ENCODE results near the gene PTTG1IP.

PTTG1IP gene

DNA sequence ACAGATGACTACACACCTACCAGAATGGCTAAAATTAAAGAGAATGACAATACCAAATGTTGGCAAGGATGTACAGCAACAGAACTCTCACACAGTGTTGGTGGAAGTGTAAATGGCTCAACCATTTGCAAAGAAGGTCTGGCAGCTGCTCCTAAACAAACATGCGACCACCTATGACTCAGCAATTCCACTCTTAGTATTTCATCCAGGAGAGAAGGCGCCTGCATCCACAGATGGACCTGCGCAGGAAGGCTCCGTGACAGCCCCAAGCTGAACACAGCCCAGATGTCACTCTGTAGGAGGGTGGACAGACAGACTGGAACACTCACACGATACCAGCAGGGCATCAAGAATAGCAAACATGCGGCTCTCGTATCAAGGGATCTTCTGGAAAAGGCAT lies 6.7 kb downstream of the PTTG1IP start:
- DNase-seq (ENCODE audit: low read depth), result peak; percentile 54
- no peak overlapping the region for H3K4me3 ChIP-seq (ENCODE audit: low read depth, low read length)
- TF ChIP-seq MYC (IDR thresholded peaks at IDR 0.05; ENCODE audit: low read depth, low read length), result no peak
- TF ChIP-seq, protein P1, sequence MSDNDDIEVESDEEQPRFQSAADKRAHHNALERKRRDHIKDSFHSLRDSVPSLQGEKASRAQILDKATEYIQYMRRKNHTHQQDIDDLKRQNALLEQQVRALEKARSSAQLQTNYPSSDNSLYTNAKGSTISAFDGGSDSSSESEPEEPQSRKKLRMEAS (IDR thresholded peaks at IDR 0.05; ENCODE audit: low read depth, low read length), result no peak
- no peak for TF ChIP-seq POLR2A (IDR thresholded peaks at IDR 0.05; ENCODE audit: extremely low read depth, insufficient read length)
- TF ChIP-seq, protein P2, sequence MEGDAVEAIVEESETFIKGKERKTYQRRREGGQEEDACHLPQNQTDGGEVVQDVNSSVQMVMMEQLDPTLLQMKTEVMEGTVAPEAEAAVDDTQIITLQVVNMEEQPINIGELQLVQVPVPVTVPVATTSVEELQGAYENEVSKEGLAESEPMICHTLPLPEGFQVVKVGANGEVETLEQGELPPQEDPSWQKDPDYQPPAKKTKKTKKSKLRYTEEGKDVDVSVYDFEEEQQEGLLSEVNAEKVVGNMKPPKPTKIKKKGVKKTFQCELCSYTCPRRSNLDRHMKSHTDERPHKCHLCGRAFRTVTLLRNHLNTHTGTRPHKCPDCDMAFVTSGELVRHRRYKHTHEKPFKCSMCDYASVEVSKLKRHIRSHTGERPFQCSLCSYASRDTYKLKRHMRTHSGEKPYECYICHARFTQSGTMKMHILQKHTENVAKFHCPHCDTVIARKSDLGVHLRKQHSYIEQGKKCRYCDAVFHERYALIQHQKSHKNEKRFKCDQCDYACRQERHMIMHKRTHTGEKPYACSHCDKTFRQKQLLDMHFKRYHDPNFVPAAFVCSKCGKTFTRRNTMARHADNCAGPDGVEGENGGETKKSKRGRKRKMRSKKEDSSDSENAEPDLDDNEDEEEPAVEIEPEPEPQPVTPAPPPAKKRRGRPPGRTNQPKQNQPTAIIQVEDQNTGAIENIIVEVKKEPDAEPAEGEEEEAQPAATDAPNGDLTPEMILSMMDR (IDR thresholded peaks at IDR 0.05; ENCODE audit: low read depth, low read length), result no peak

DNA sequence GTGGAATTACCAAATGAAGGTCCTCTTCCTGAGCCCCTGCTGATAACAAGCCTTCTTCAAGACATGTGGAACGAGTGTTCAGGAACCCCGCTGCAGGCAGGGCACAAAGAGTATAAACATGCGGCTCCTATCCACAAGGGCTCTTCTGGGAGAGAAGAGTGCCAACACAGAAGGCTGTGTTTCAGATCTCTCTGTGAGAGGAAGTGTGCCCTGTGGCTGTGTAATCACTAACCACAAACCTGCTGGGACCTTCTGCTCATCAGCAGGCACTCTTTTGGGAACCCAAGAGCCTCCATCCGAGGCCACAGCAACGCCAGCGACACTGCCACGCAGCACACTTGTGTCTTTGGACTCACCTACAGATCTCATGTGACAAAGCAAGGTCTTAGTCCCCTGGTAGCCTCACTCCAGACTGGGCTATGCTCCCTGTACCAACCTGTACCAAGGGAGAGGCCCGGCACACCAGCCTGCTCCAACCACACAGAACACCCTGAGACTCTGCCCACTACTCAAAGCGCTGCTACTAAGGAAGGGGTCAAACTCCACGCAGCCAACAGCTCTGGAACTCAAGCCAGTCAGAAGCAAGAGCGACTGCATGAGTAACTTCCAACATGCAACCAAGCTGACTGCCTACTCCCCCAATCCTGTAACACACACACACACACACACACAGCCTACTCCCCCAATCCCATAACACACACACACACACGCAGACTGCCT lies 7.8 kb downstream of the PTTG1IP start:
- TF ChIP-seq POLR2A (IDR thresholded peaks at IDR 0.05; ENCODE audit: extremely low read depth, insufficient read length) (no peak), MYC (IDR thresholded peaks at IDR 0.05; ENCODE audit: low read depth, low read length) (peak; percentile 58)
- TF ChIP-seq, protein P2 (IDR thresholded peaks at IDR 0.05; ENCODE audit: low read depth, low read length), result no peak
- TF ChIP-seq, protein P1 (IDR thresholded peaks at IDR 0.05; ENCODE audit: low read depth, low read length), result peak; percentile 56
- H3K4me3 ChIP-seq (ENCODE audit: low read depth, low read length), result peak overlapping the region; percentile 11
- peak; percentile 90 for DNase-seq (ENCODE audit: low read depth)

DNA sequence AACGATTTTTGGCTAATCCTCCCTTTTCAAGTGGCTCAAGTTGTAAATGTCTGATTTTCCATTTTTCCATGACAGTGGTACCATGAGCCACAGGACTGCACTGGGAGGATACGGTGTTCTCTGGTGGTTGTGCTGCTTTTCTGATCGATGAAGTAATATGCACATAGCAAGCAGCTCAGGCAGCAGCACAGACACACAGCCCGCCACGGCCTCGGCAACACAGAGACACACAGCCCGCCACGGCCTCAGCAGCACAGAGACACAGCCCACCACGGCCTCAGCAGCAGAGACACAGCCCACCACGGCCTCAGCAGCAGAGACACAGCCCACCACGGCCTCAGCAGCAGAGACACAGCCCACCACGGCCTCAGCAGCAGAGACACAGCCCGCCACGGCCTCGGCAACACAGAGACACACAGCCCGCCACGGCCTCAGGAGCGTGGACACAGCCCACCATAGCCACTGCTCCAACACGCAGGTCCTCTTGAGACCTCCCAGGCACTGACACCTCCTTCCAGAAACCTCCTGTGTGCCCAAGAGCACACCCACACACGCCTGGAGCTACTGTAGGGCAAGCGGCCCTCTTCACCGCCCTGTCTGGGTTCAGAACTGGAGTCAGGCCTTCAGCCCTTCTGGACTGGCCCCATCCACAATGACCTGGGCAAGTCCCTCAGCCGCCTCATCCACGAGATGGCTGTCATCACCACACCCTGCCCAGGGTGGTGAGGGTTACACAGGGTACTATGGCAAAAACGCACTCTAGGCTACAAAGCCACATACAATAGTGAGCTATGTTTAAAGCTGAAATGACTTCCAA lies 10.4 kb downstream of the PTTG1IP start:
- H3K4me3 ChIP-seq (ENCODE audit: low read depth, low read length), result no peak overlapping the region
- TF ChIP-seq MYC (IDR thresholded peaks at IDR 0.05; ENCODE audit: low read depth, low read length) (no peak), POLR2A (IDR thresholded peaks at IDR 0.05; ENCODE audit: extremely low read depth, insufficient read length) (no peak)
- TF ChIP-seq, protein P1 (IDR thresholded peaks at IDR 0.05; ENCODE audit: low read depth, low read length), result no peak
- TF ChIP-seq, protein P2 (IDR thresholded peaks at IDR 0.05; ENCODE audit: low read depth, low read length), result no peak
- DNase-seq (ENCODE audit: low read depth), result no peak

DNA sequence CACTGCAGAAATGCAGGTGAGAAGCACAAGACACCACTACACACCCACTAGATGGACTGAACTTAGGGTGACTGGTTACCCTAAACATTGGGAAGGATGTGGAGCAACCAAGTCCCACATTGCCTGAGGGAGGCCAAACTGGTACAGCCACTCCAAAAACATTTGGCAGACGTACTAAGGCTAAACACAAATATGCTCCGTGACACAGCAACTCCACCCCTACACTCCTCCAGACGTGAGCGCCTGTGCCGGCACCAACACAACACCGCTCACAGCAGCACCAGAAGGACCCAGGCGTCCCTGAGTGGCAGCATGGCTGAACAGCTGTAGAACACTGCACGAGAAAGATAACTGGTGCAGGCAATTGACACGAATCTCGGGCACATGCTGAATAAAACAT lies 14.7 kb downstream of the PTTG1IP start:
- no peak overlapping the region for H3K4me3 ChIP-seq (ENCODE audit: low read depth, low read length)
- no peak for DNase-seq (ENCODE audit: low read depth)
- TF ChIP-seq MYC (IDR thresholded peaks at IDR 0.05; ENCODE audit: low read depth, low read length) (no peak), POLR2A (IDR thresholded peaks at IDR 0.05; ENCODE audit: extremely low read depth, insufficient read length) (no peak)
- TF ChIP-seq, protein P2 (IDR thresholded peaks at IDR 0.05; ENCODE audit: low read depth, low read length), result no peak
- TF ChIP-seq, protein P1 (IDR thresholded peaks at IDR 0.05; ENCODE audit: low read depth, low read length), result no peak

DNA sequence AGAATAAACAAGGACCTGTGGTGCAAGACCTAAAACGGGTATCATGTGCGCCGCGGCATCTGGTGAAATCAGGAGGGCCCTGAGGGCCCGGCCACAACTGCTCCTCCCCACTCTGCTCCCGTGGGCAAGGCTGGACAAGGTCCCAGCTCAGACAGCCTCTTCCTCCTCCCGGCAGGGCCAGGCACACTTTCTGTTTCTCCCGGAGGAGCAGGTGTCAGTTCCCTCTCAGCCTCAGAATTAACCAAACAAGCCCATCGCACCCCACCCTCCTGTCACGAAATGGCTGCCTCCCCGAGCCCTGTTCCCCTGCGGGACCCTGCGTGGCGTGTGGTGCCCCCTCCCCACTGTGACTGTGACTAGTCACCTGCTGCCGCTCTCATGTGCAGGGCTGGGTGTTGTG lies 15.2 kb downstream of the PTTG1IP start:
- TF ChIP-seq, protein P2 (IDR thresholded peaks at IDR 0.05; ENCODE audit: low read depth, low read length), result no peak
- TF ChIP-seq MYC (IDR thresholded peaks at IDR 0.05; ENCODE audit: low read depth, low read length), result no peak
- TF ChIP-seq, protein P1 (IDR thresholded peaks at IDR 0.05; ENCODE audit: low read depth, low read length), result no peak
- TF ChIP-seq POLR2A (IDR thresholded peaks at IDR 0.05; ENCODE audit: extremely low read depth, insufficient read length), result no peak
- DNase-seq (ENCODE audit: low read depth), result no peak
- no peak overlapping the region for H3K4me3 ChIP-seq (ENCODE audit: low read depth, low read length)
